ENCODE results near the gene CELA2A.
"Not testable (repeated sequence)": the region's sequence is repeated elsewhere in the genome, so short reads cannot be mapped to it uniquely, and the experiment has no call there.

DNA sequence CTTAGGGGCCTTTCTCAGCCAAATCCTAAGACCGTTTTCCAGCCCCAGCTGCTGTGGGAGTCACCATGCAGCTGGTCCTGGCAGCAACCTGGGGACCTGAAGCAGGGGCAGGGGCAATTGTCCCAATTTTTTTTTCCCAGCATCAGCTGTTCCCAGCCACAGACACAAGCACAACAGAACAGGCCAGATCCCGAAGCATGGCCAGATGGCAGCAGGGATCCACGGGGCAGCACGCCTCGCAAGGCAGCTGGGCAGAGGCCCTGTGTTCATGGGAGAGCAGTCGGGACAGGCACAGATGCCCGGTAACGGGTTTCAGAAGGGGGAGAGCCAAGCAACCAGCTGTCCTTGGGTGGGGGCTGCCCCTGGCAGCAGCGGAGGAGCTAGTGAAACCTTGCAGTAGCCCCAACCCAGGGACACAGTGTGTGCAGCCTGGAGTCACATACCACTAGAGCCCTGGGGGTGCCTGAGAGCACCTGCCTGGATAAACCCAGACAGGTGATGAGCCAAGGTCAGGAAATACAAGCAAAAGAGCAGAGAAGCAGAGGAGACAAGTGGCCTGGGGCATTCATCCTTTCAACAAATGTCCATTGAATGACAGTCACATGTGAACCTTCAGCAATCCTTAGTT lies 13.4 kb downstream of the CELA2A start:
- TF ChIP-seq, protein P1, sequence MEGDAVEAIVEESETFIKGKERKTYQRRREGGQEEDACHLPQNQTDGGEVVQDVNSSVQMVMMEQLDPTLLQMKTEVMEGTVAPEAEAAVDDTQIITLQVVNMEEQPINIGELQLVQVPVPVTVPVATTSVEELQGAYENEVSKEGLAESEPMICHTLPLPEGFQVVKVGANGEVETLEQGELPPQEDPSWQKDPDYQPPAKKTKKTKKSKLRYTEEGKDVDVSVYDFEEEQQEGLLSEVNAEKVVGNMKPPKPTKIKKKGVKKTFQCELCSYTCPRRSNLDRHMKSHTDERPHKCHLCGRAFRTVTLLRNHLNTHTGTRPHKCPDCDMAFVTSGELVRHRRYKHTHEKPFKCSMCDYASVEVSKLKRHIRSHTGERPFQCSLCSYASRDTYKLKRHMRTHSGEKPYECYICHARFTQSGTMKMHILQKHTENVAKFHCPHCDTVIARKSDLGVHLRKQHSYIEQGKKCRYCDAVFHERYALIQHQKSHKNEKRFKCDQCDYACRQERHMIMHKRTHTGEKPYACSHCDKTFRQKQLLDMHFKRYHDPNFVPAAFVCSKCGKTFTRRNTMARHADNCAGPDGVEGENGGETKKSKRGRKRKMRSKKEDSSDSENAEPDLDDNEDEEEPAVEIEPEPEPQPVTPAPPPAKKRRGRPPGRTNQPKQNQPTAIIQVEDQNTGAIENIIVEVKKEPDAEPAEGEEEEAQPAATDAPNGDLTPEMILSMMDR (IDR thresholded peaks at IDR 0.05): not testable (repeated sequence)
- TF ChIP-seq POLR2AphosphoS5 (IDR thresholded peaks at IDR 0.05): not testable (repeated sequence)

Measured in upper lobe of left lung (tissue), 4 donors.